Stimulated activated CD4-positive, alpha-beta T cell treated with anti-CD3 and anti-CD28 coated beads, Interleukin-15, amount 100 ng/mL, for 48 hours (primary cell): Measurements from ENCODE around the gene KIF24.
"Not testable (repeated sequence)": the region's sequence is repeated elsewhere in the genome, so short reads cannot be mapped to it uniquely, and the experiment has no call there.

Experiments used
- DNase-seq, 2 donors: peaks; one replicate each; pipeline ENCODE4 v3.0.0-alpha.2; 2020; ENCODE audit warnings: low read depth in 2 of 2

The KIF24 gene

GRCh38 chr9:34328987-34329832 lies at the start of gene KIF24, which contains the start of gene NUDT2:
TSS of gene KIF24 (minus strand) at chr9:34329268. CDS start at chr9:34311346, 17,922 bp downstream.
TSS of gene NUDT2 (plus strand) at chr9:34329569. CDS start at chr9:34339040, 9,471 bp downstream.
- DNase-seq, result peak; percentile 93 to 95

- no peak for DNase-seq
Measured at GRCh38 chr9:34378376-34379060, 49.5 kb upstream of the KIF24 start.

- no peak for DNase-seq
Measured at GRCh38 chr9:34377404-34377746, 48.3 kb upstream of the KIF24 start.

GRCh38 chr9:34376596-34377403 lies 47.7 kb upstream of the KIF24 start, which contains the start of gene MYORG:
TSS of gene MYORG (minus strand) at chr9:34376898. CDS start at chr9:34372943, 3,955 bp downstream.
- peak; percentile 95 to 97 for DNase-seq

GRCh38 chr9:34375901-34376595 lies 47.0 kb upstream of the KIF24 start:
- DNase-seq, result no peak

GRCh38 chr9:34374905-34375552 lies 46.0 kb upstream of the KIF24 start:
- no peak for DNase-seq

- DNase-seq, result no peak
Measured at GRCh38 chr9:34374339-34374738, 45.3 kb upstream of the KIF24 start.

- DNase-seq, result no peak
Measured at GRCh38 chr9:34373749-34374148, 44.7 kb upstream of the KIF24 start.

- no peak for DNase-seq
Measured at GRCh38 chr9:34372467-34373011, 43.5 kb upstream of the KIF24 start.

- no peak for DNase-seq
Measured at GRCh38 chr9:34371886-34372466, 42.9 kb upstream of the KIF24 start.

- DNase-seq, result no peak
Measured at GRCh38 chr9:34370970-34371880, 42.2 kb upstream of the KIF24 start.

- no peak for DNase-seq
Measured at GRCh38 chr9:34370335-34370969, 41.4 kb upstream of the KIF24 start.

- DNase-seq, result no peak
Measured at GRCh38 chr9:34369636-34370035, 40.6 kb upstream of the KIF24 start.

GRCh38 chr9:34368796-34369195 lies 39.7 kb upstream of the KIF24 start:
- not testable (repeated sequence) for DNase-seq

GRCh38 chr9:34367751-34368410 lies 38.8 kb upstream of the KIF24 start:
- DNase-seq, result not testable (repeated sequence)

- DNase-seq, result no peak
Measured at GRCh38 chr9:34366365-34366764, 37.3 kb upstream of the KIF24 start.

- DNase-seq, result no peak
Measured at GRCh38 chr9:34365282-34365681, 36.2 kb upstream of the KIF24 start.
